Coronary artery (tissue), 2 donors: ENCODE results near the gene CD96.

Source experiments
- DNase-seq: peaks from one replicate; pipeline ENCODE4 v3.0.0-alpha.2; 2017; ENCODE audit warnings: low spot score
- H3K27ac ChIP-seq, 2 donors: fragments of 200-600 bp; sonication (generic); one replicate each; pipeline ENCODE4 v1.5.1; 2016 to 2019
- H3K4me3 ChIP-seq: fragments of 200-600 bp; sonication (generic); 2 replicates; pipeline ENCODE4 v1.5.1; 2016; ENCODE audit warnings: mild to moderate bottlenecking, moderate library complexity
- TF ChIP-seq, protein P1 (sequence below): fragments of 200-600 bp; sonication (generic); IDR thresholded peaks from one replicate; pipeline ENCODE4 v1.5.1; 2019; ENCODE audit warnings: antibody characterized with exemption

Gene CD96

GRCh38 chr3:111566844-111567243 lies 24.8 kb downstream of the CD96 start:
- Histone ChIP-seq H3K27ac (no peak overlapping the region), H3K4me3 (no peak overlapping the region)
- DNase-seq, result no peak
- TF ChIP-seq, protein P1, sequence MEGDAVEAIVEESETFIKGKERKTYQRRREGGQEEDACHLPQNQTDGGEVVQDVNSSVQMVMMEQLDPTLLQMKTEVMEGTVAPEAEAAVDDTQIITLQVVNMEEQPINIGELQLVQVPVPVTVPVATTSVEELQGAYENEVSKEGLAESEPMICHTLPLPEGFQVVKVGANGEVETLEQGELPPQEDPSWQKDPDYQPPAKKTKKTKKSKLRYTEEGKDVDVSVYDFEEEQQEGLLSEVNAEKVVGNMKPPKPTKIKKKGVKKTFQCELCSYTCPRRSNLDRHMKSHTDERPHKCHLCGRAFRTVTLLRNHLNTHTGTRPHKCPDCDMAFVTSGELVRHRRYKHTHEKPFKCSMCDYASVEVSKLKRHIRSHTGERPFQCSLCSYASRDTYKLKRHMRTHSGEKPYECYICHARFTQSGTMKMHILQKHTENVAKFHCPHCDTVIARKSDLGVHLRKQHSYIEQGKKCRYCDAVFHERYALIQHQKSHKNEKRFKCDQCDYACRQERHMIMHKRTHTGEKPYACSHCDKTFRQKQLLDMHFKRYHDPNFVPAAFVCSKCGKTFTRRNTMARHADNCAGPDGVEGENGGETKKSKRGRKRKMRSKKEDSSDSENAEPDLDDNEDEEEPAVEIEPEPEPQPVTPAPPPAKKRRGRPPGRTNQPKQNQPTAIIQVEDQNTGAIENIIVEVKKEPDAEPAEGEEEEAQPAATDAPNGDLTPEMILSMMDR, result no peak

GRCh38 chr3:111568355-111568754 lies 26.4 kb downstream of the CD96 start:
- TF ChIP-seq, protein P1, result no peak
- no peak overlapping the region for H3K4me3 ChIP-seq
- DNase-seq, result no peak
- H3K27ac ChIP-seq, result no peak overlapping the region

DNA sequence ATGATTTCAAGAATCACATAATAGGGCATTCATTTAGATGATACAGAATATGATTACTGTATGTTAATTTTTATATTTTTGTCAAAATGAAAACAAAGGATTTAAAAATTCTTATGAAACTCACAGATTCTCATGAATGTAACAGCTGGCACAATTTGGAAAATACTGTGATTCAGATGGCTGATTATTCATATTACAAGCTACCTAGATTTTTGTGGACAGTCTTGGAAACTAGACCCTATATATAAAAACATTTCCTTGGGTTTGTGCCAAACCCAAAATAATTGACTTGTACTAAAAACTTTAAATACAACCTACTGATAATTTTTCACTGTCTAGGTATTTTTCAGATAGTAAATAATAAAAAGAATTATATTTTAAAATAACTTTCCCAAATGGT lies 26.9 kb downstream of the CD96 start:
- DNase-seq, result no peak
- TF ChIP-seq, protein P1, result no peak
- H3K27ac ChIP-seq, result no peak overlapping the region
- no peak overlapping the region for H3K4me3 ChIP-seq

DNA sequence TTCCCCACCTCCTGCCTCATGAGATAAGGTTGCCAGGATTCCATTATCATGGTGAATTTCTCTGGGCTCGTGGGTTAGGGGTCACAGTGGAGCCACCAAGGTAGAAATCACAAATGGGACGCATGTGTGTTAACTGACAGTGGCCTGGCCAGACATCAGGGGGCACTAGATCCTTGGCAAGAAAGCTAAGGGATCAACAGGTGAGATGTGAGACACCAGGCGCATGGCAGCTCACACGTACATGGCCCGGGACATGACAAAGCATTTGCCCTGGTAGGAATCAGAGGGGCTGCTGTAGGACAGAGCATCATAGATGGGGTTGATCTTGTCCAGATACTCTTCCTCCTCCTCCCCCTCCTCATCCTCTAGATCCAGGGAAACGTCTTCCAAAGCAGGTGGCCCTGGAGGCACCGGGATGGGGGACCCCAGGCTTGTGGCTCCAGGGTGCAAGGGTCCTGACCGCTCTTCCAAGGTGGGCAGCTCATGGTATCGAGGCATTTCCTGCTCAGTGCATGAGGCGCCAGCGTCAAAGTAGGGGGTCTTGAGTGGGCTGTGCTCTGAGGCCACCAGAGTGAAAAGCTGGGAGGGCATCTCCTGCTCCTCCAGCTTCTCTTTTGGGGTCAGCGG lies 28.5 kb downstream of the CD96 start:
- TF ChIP-seq, protein P1, result no peak
- Histone ChIP-seq H3K27ac (no peak overlapping the region), H3K4me3 (no peak overlapping the region)
- DNase-seq, result no peak

- TF ChIP-seq, protein P1, result no peak
- no peak overlapping the region for H3K4me3 ChIP-seq
- no peak for DNase-seq
- H3K27ac ChIP-seq, result no peak overlapping the region
Measured at GRCh38 chr3:111571282-111571681, 29.3 kb downstream of the CD96 start.

GRCh38 chr3:111571907-111572460 lies 30.0 kb downstream of the CD96 start:
- Histone ChIP-seq H3K4me3 (no peak overlapping the region), H3K27ac (no peak overlapping the region)
- TF ChIP-seq, protein P1, result no peak
- DNase-seq, result no peak

- H3K27ac ChIP-seq, result no peak overlapping the region
- no peak overlapping the region for H3K4me3 ChIP-seq
- TF ChIP-seq, protein P1, result no peak
- no peak for DNase-seq
Measured at GRCh38 chr3:111577113-111577512, 35.1 kb downstream of the CD96 start.
